Bone marrow (tissue), 2 donors: Measurements from ENCODE around the gene MIGA1.

Experiments
- DNase-seq, 2 donors: peaks; one replicate each; lab custom pipeline; 2025; lab: John Stamatoyannopoulos, UW

The MIGA1 gene

GRCh38 chr1:77850082-77850481 lies 70.6 kb downstream of the MIGA1 start:
- no peak for DNase-seq

GRCh38 chr1:77857552-77857951 lies 78.1 kb downstream of the MIGA1 start:
- no peak for DNase-seq

GRCh38 chr1:77858725-77859124 lies 79.3 kb downstream of the MIGA1 start:
- no peak for DNase-seq

GRCh38 chr1:77859248-77859647 lies 79.8 kb downstream of the MIGA1 start:
- no peak for DNase-seq

- DNase-seq = no peak
Measured at GRCh38 chr1:77866296-77866695, 86.8 kb downstream of the MIGA1 start.

GRCh38 chr1:77872645-77873044 lies 93.2 kb downstream of the MIGA1 start:
- DNase-seq = no peak

GRCh38 chr1:77873461-77873860 lies 94.0 kb downstream of the MIGA1 start:
- DNase-seq = no peak

GRCh38 chr1:77874804-77875445 lies 95.5 kb downstream of the MIGA1 start:
- DNase-seq = no peak

GRCh38 chr1:77876884-77877283 lies 97.4 kb downstream of the MIGA1 start:
- DNase-seq = no peak

- DNase-seq = no peak
Measured at GRCh38 chr1:77881061-77881460, 101.6 kb downstream of the MIGA1 start.

- no peak for DNase-seq
Measured at GRCh38 chr1:77882411-77882810, 103.0 kb downstream of the MIGA1 start.

GRCh38 chr1:77888081-77888780 lies 108.8 kb downstream of the MIGA1 start, which contains the start of gene NEXN:
Gene NEXN, plus strand, starts transcription at chr1:77888624. Its CDS starts 27,483 bp downstream, at chr1:77916107.
- DNase-seq = peak in 1 of 2 donors; percentile 35

GRCh38 chr1:77888781-77889642 lies 109.6 kb downstream of the MIGA1 start:
- peak in 1 of 2 donors; percentile 17 for DNase-seq

GRCh38 chr1:77889671-77890070 lies 110.2 kb downstream of the MIGA1 start:
- DNase-seq = no peak

GRCh38 chr1:77891200-77891599 lies 111.8 kb downstream of the MIGA1 start:
- no peak for DNase-seq

GRCh38 chr1:77899647-77900320 lies 120.3 kb downstream of the MIGA1 start:
- DNase-seq = no peak

- peak in 1 of 2 donors; percentile 30 for DNase-seq
Measured at GRCh38 chr1:77900687-77901293, 121.3 kb downstream of the MIGA1 start.

- no peak for DNase-seq
Measured at GRCh38 chr1:77905603-77906002, 126.2 kb downstream of the MIGA1 start.

- no peak for DNase-seq
Measured at GRCh38 chr1:77906019-77906545, 126.6 kb downstream of the MIGA1 start.

GRCh38 chr1:77906624-77907023 lies 127.2 kb downstream of the MIGA1 start:
- DNase-seq = no peak

GRCh38 chr1:77910116-77910515 lies 130.7 kb downstream of the MIGA1 start:
- no peak for DNase-seq
